H1 (cell line): ENCODE measurements around the gene DOK6. TPM values are rescaled to one million over a fixed set of nuclear protein-coding genes. Genes with fewer than 3 reads are reported as not detected.

Experiments used
- CTCF ChIA-PET: fragments of 300-600 bp; sonication (Branson Sonifier 250); formaldehyde crosslinking; loops from one replicate; lab custom pipeline; 2021; ENCODE audit not compliant: partially characterized antibody; lab: Charles Lee
- POLR2A ChIA-PET: fragments of 300-600 bp; sonication (Branson Sonifier 250); formaldehyde crosslinking; loops from one replicate; lab custom pipeline; 2021; ENCODE audit warnings: inconsistent platforms; ENCODE audit not compliant: partially characterized antibody; lab: Charles Lee
- DNase-seq, 2 experiments: peaks; one replicate each; pipeline versions ENCODE4 v3.0.0 to v3.0.0-alpha.2; 2010 to 2022; ENCODE audit warnings: low spot score in 2 of 2, low read depth in 1 of 2, mixed read lengths in 1 of 2
- FAIRE-seq: peaks from 2 replicates; lab custom pipeline; 2011; peaks lifted over from hg19 to GRCh38; lab: Jason Lieb, UNC
- H2AFZ ChIP-seq: 2 replicates; pipeline ENCODE4 v1.8.1; 2012; ENCODE audit warnings: low read length, inconsistent platforms
- H2AK5ac ChIP-seq: 2 replicates; pipeline ENCODE4 v1.6.1; 2013; ENCODE audit warnings: low read depth, low read length
- H2BK120ac ChIP-seq: replicated peaks from 2 replicates; pipeline ENCODE3; 2013; ENCODE audit warnings: low read depth, low read length, inconsistent platforms
- H2BK12ac ChIP-seq: 2 replicates; pipeline ENCODE4 v1.6.1; 2013; ENCODE audit warnings: low read depth, low read length
- H2BK15ac ChIP-seq: 2 replicates; pipeline ENCODE4 v1.6.1; 2013; ENCODE audit warnings: low read length
- H2BK20ac ChIP-seq: 2 replicates; pipeline ENCODE4 v1.6.1; 2013; ENCODE audit warnings: low read length
- H2BK5ac ChIP-seq: 2 replicates; pipeline ENCODE4 v1.6.1; 2013; ENCODE audit warnings: low read depth, low read length
- H3K14ac ChIP-seq: 2 replicates; pipeline ENCODE4 v1.6.1; 2013; ENCODE audit warnings: inconsistent platforms; ENCODE audit not compliant: insufficient read length
- H3K18ac ChIP-seq: 2 replicates; pipeline ENCODE4 v1.6.1; 2013; ENCODE audit warnings: low read length; ENCODE audit errors: extremely low read depth
- H3K23ac ChIP-seq: 2 replicates; pipeline ENCODE4 v1.6.1; 2013; ENCODE audit warnings: inconsistent platforms; ENCODE audit not compliant: insufficient read length
- H3K23me2 ChIP-seq: 2 replicates; pipeline ENCODE4 v1.6.1; 2013; ENCODE audit warnings: low read depth, low read length
- H3K27ac ChIP-seq: 2 replicates; pipeline ENCODE4 v1.6.1; 2011; ENCODE audit warnings: low read depth, low read length, inconsistent platforms
- H3K27me3 ChIP-seq, 4 experiments: replicated peaks in 1 of 4; 1 replicate in 1 of 4; 2 replicates in 3 of 4; pipeline versions ENCODE4 v1.6.1 to v1.8.1; 2011 to 2013; ENCODE audit warnings: low read length in 3 of 4, mild to moderate bottlenecking in 3 of 4, inconsistent platforms in 2 of 4, mixed read lengths in 2 of 4, moderate library complexity in 1 of 4; ENCODE audit not compliant: control insufficient read depth in 3 of 4, insufficient read depth in 3 of 4; ENCODE audit errors: extremely low read depth in 1 of 4
- H3K36me3 ChIP-seq, 4 experiments: 2 replicates each; pipeline versions ENCODE4 v1.6.1 to v1.8.1; 2011 to 2013; ENCODE audit warnings: mild to moderate bottlenecking in 4 of 4, low read length in 3 of 4, moderate library complexity in 2 of 4, control low read depth in 1 of 4, inconsistent platforms in 1 of 4; ENCODE audit not compliant: insufficient read depth in 4 of 4, control insufficient read depth in 2 of 4
- H3K4ac ChIP-seq: replicated peaks from 2 replicates; pipeline ENCODE3; 2013; ENCODE audit warnings: low read length, low read depth, mixed read lengths, inconsistent platforms; ENCODE audit not compliant: insufficient read length
- H3K4me1 ChIP-seq, 4 experiments: replicated peaks in 1 of 4; 1 replicate in 1 of 4; 2 replicates in 3 of 4; pipeline versions ENCODE4 v1.6.1 to v1.8.1; 2011 to 2013; ENCODE audit warnings: low read length in 3 of 4, inconsistent platforms in 2 of 4, mixed read lengths in 1 of 4; ENCODE audit not compliant: insufficient read depth in 4 of 4, control insufficient read depth in 3 of 4
- H3K4me2 ChIP-seq, 2 experiments: 2 replicates each; pipeline versions ENCODE4 v1.6.1 to v1.8.1; 2011 to 2013; ENCODE audit warnings: low read depth in 2 of 2, low read length in 2 of 2, control low read depth in 1 of 2, inconsistent platforms in 1 of 2, mild to moderate bottlenecking in 1 of 2; ENCODE audit not compliant: insufficient read depth in 1 of 2
- H3K4me3 ChIP-seq, 4 experiments: fragments of 200-600, 300-600 bp in 1 of 4; sonication (generic), shearing (Covaris generic), sonication (Bioruptor Twin) in 1 of 4; 2 replicates each; pipeline versions ENCODE4 v1.5.1 to v1.8.1; 2011 to 2016; ENCODE audit warnings: low read length in 4 of 4, low read depth in 3 of 4, control low read depth in 2 of 4, inconsistent platforms in 2 of 4, mild to moderate bottlenecking in 2 of 4, mixed read lengths in 1 of 4, moderate library complexity in 1 of 4; ENCODE audit not compliant: insufficient read depth in 2 of 4; ENCODE audit errors: extremely low read depth in 1 of 4
- H3K56ac ChIP-seq: replicated peaks from 2 replicates; pipeline ENCODE3; 2013; ENCODE audit warnings: low read depth, mild to moderate bottlenecking, mixed read lengths, low read length, inconsistent platforms; ENCODE audit not compliant: insufficient read length
- H3K79me1 ChIP-seq: 2 replicates; pipeline ENCODE4 v1.6.1; 2013; ENCODE audit warnings: low read depth, low read length, control low read depth
- H3K79me2 ChIP-seq, 2 experiments: 2 replicates each; pipeline versions ENCODE4 v1.6.1 to v1.8.1; 2012 to 2013; ENCODE audit warnings: low read length in 2 of 2, mild to moderate bottlenecking in 2 of 2, inconsistent platforms in 1 of 2; ENCODE audit not compliant: insufficient read depth in 2 of 2, control insufficient read depth in 1 of 2
- H3K9ac ChIP-seq, 4 experiments: replicated peaks in 1 of 4; 1 replicate in 1 of 4; 2 replicates in 3 of 4; pipeline versions ENCODE4 v1.6.1 to v1.8.1; 2011 to 2013; ENCODE audit warnings: low read depth in 3 of 4, low read length in 3 of 4, control low read depth in 2 of 4, mild to moderate bottlenecking in 2 of 4, moderate library complexity in 2 of 4, inconsistent platforms in 1 of 4; ENCODE audit errors: extremely low read depth in 1 of 4
- H3K9me3 ChIP-seq, 2 experiments: 2 replicates each; pipeline versions ENCODE4 v1.6.1 to v1.8.1; 2012 to 2013; ENCODE audit warnings: mild to moderate bottlenecking in 2 of 2, moderate library complexity in 2 of 2, control low read depth in 1 of 2, inconsistent platforms in 1 of 2, low read depth in 1 of 2, low read length in 1 of 2, mixed read lengths in 1 of 2; ENCODE audit not compliant: insufficient read depth in 2 of 2
- H4K20me1 ChIP-seq, 2 experiments: replicated peaks in 1 of 2; 2 replicates each; pipeline versions ENCODE3 to v1.8.1; 2011 to 2013; ENCODE audit warnings: inconsistent platforms in 2 of 2, low read length in 2 of 2, mild to moderate bottlenecking in 1 of 2; ENCODE audit not compliant: insufficient read depth in 2 of 2, control insufficient read depth in 1 of 2
- H4K5ac ChIP-seq: 2 replicates; pipeline ENCODE4 v1.6.1; 2013; ENCODE audit warnings: low read length, low read depth, mixed read lengths, inconsistent platforms; ENCODE audit not compliant: insufficient read length
- H4K8ac ChIP-seq: 2 replicates; pipeline ENCODE4 v1.8.0; 2013; ENCODE audit warnings: mild to moderate bottlenecking, moderate library complexity, low read length, inconsistent platforms; ENCODE audit not compliant: insufficient read depth; ENCODE audit errors: extremely low read depth
- H4K91ac ChIP-seq: replicated peaks from 2 replicates; pipeline ENCODE3; 2013; ENCODE audit warnings: low read length, mixed read lengths, inconsistent platforms; ENCODE audit not compliant: insufficient read length
- CBX5 ChIP-seq: fragments of 300-800, 300-1000 bp; sonication (generic); IDR thresholded peaks from 2 replicates; pipeline ENCODE4 v1.7.1; 2016; ENCODE audit warnings: antibody characterized with exemption, low read length, low read depth
- CHD2 ChIP-seq: IDR thresholded peaks from 2 replicates; pipeline ENCODE4 v1.6.1; 2012; ENCODE audit warnings: low read length, improper control_type of control experiment
- EZH2 ChIP-seq: fragments of 200-600 bp; sonication (generic); IDR thresholded peaks from 2 replicates; pipeline ENCODE4 v1.7.1; 2012; ENCODE audit warnings: low read depth, mild to moderate bottlenecking, moderate library complexity, low read length, inconsistent platforms; ENCODE audit not compliant: severe bottlenecking
- GTF2F1 ChIP-seq: IDR thresholded peaks from 2 replicates; pipeline ENCODE4 v1.6.1; 2012; ENCODE audit warnings: low read depth, low read length, improper control_type of control experiment, borderline replicate concordance
- JUN ChIP-seq: IDR thresholded peaks from 2 replicates; pipeline ENCODE4 v1.6.1; 2011; ENCODE audit warnings: low read depth, mild to moderate bottlenecking, improper control_type of control experiment, low read length
- KDM1A ChIP-seq: fragments of 200-600, 300-600 bp; sonication (generic); IDR thresholded peaks from 2 replicates; pipeline ENCODE4 v1.7.1; 2016; ENCODE audit warnings: mild to moderate bottlenecking, low read length, borderline replicate concordance
- NANOG ChIP-seq: IDR thresholded peaks from 2 replicates; pipeline ENCODE4 v1.6.1; 2011; ENCODE audit warnings: low read length, low read depth, mild to moderate bottlenecking, inconsistent platforms; ENCODE audit not compliant: insufficient read depth, poor library complexity, severe bottlenecking
- RBBP5 ChIP-seq: IDR thresholded peaks from 2 replicates; pipeline ENCODE4 v1.7.1; 2012; ENCODE audit warnings: low read depth, mild to moderate bottlenecking, inconsistent platforms, low read length, moderate library complexity, borderline replicate concordance
- RNF2 ChIP-seq: fragments of 200-900, 300-1000 bp; sonication (generic); IDR thresholded peaks from 2 replicates; pipeline ENCODE4 v1.7.1; 2016; ENCODE audit warnings: borderline replicate concordance, low read depth, mild to moderate bottlenecking, antibody characterized with exemption, low read length; ENCODE audit not compliant: poor library complexity, severe bottlenecking; ENCODE audit errors: missing control alignments
- SIX5 ChIP-seq: IDR thresholded peaks from 2 replicates; pipeline ENCODE4 v1.6.1; 2011; ENCODE audit warnings: mild to moderate bottlenecking, low read depth, low read length
- TAF1 ChIP-seq: IDR thresholded peaks from 2 replicates; pipeline ENCODE4 v1.6.1; 2011; ENCODE audit warnings: mild to moderate bottlenecking, low read depth, low read length
- WGBS, 2 experiments: shearing (Covaris generic) in 1 of 2; methylation state at CpG; one replicate each; pipeline versions ENCODE4 v1.1.6 to v1.1.7; 2013 to 2015; ENCODE audit warnings: low lambda C conversion rate in 2 of 2, mixed read lengths in 2 of 2, inconsistent platforms in 1 of 2, low coverage in 1 of 2, missing lambda C conversion rate in 1 of 2; ENCODE audit not compliant: insufficient replicate concordance in 2 of 2, insufficient coverage in 1 of 2, insufficient read length in 1 of 2; ENCODE audit errors: extremely low coverage in 1 of 2, missing lambda C conversion rate in 1 of 2; 5-methylcytosine and 5-hydroxymethylcytosine counted together
- polyA plus RNA-seq, 7 experiments: library from polyadenylated mRNA; depleted of rRNA in 3 of 7; stranded (reverse) in 5 of 7; unstranded in 2 of 7; fragments of >200 nt in 5 of 7; fragments of 200-250 nt in 2 of 7; gene quantifications; 1 replicate in 5 of 7; 2 replicates in 1 of 7; 4 replicates in 1 of 7; pipeline versions ENCODE4 v1.2.1 to v1.2.3, GENCODE V29; 2011 to 2013; ENCODE audit warnings: missing spikeins in 2 of 7, mixed read lengths in 2 of 7
- total RNA-seq: library from RNA; stranded (reverse); fragmentation: NEBNext Ultra II Directional; extraction: Animal tissue kit (Norgen Biotek cat#: 25700); gene quantifications from 2 replicates; pipeline ENCODE4 v1.2.1, GENCODE V29; 2021
- TF ChIP-seq, protein P1 (sequence below), 3 experiments: IDR thresholded peaks; 1 replicate in 2 of 3; 2 replicates in 1 of 3; pipeline versions ENCODE4 v1.5.1 to v1.6.1; 2011; ENCODE audit warnings: low read length in 3 of 3, mild to moderate bottlenecking in 3 of 3, inconsistent platforms in 2 of 3, low read depth in 1 of 3, moderate library complexity in 1 of 3; ENCODE audit not compliant: insufficient read depth in 1 of 3; ENCODE audit errors: control extremely low read depth in 1 of 3

DOK6 gene
- total and polyA plus RNA-seq, 2 of the 8 experiments (the other 6 are each of a cell fraction or from before 2014, with no cell fraction given), result 0.33 to 0.50 TPM

DNA sequence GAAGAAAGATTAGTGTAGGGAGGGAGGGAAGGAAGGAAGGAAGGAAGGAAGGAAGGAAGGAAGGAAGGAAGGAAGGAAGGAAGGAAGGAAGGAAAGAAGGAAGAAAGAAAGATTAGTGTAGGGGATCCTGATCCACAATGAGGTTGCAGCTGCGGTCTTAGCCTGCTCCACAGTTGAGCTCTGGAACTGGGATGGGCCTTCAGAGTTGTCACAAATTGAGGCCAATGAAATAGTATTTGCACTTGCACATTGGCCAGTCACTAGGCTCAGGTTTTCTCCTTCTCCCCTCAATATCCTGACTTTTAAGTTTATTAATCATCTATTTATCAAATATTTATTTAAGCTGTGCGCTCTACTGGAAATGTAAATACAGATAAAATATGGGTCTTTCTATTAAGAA lies 34.3 kb downstream of the DOK6 start:
- POLR2A ChIA-PET, result no interaction called here
- DNase-seq, result no peak
- no peaks in the 10 kb centered on the region for H3K4me1 ChIP-seq
- H3K27me3 ChIP-seq, result no peaks in the 10 kb centered on the region
- CTCF ChIA-PET, result no interaction called here
- H3K36me3 ChIP-seq, result no peaks in the 10 kb centered on the region
- no peaks in the 10 kb centered on the region for H4K20me1 ChIP-seq
- H2AK5ac ChIP-seq, result no peak overlapping the region
- no peaks in the 10 kb centered on the region for H3K79me2 ChIP-seq
- H4K8ac ChIP-seq, result no peak overlapping the region
- no peak overlapping the region for H2BK12ac ChIP-seq
- no peak overlapping the region for H3K4me2 ChIP-seq
- no peak overlapping the region for H4K5ac ChIP-seq
- no peak overlapping the region for H3K56ac ChIP-seq
- no peak overlapping the region for H3K18ac ChIP-seq
- H2BK5ac ChIP-seq, result no peak overlapping the region
- H4K91ac ChIP-seq, result no peak overlapping the region
- no peak for FAIRE-seq
- no peak overlapping the region for H3K27ac ChIP-seq
- H3K9me3 ChIP-seq, result 0 out of 4 replicates have a peak, but pooled peaks cover 0 to 7% of the 10 kb centered on the region in 2 experiments
- H3K79me1 ChIP-seq, result no peaks in the 10 kb centered on the region
- WGBS, 2 experiments, result 90% methylated on average over 2 of the region's 2 CpGs; no CpG with 5 or more reads in 1 of the 2 experiments
- H3K4me3 ChIP-seq, result no peak overlapping the region
- no peak overlapping the region for H2BK120ac ChIP-seq
- H3K23ac ChIP-seq, result no peak overlapping the region
- no peak overlapping the region for H2BK20ac ChIP-seq
- no peak overlapping the region for H2BK15ac ChIP-seq
- no peaks in the 10 kb centered on the region for H3K23me2 ChIP-seq
- no peak overlapping the region for H3K14ac ChIP-seq
- H3K9ac ChIP-seq, result no peak overlapping the region
- no peak overlapping the region for H3K4ac ChIP-seq
- no peak overlapping the region for H2AFZ ChIP-seq
- TF ChIP-seq RBBP5 (no peak), SIX5 (no peak), RNF2 (no peak), CBX5 (no peak), TAF1 (no peak), KDM1A (no peak), NANOG (no peak), JUN (no peak), EZH2 (no peak), GTF2F1 (no peak), CHD2 (no peak)
- TF ChIP-seq, protein P1, sequence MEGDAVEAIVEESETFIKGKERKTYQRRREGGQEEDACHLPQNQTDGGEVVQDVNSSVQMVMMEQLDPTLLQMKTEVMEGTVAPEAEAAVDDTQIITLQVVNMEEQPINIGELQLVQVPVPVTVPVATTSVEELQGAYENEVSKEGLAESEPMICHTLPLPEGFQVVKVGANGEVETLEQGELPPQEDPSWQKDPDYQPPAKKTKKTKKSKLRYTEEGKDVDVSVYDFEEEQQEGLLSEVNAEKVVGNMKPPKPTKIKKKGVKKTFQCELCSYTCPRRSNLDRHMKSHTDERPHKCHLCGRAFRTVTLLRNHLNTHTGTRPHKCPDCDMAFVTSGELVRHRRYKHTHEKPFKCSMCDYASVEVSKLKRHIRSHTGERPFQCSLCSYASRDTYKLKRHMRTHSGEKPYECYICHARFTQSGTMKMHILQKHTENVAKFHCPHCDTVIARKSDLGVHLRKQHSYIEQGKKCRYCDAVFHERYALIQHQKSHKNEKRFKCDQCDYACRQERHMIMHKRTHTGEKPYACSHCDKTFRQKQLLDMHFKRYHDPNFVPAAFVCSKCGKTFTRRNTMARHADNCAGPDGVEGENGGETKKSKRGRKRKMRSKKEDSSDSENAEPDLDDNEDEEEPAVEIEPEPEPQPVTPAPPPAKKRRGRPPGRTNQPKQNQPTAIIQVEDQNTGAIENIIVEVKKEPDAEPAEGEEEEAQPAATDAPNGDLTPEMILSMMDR (IDR thresholded peaks at IDR 0.05; ENCODE audit: control extremely low read depth in 1 of 3, insufficient read depth in 1 of 3, low read depth in 1 of 3, low read length in 3 of 3), result no peak
